Fibroblast of the aortic adventitia (primary cell): Measurements from ENCODE around the gene RPL41. TPM values are rescaled to one million over a fixed set of nuclear protein-coding genes. Genes with fewer than 3 reads are reported as not detected.

ENCODE experiments used
- DNase-seq: peaks from one replicate; pipeline ENCODE4 v3.0.0-alpha.2; 2010; ENCODE audit warnings: low read depth
- H3K4me3 ChIP-seq: 2 replicates; pipeline ENCODE4 v1.5.1; 2011; ENCODE audit warnings: low read depth, mild to moderate bottlenecking, control low read depth, low read length, moderate library complexity
- total RNA-seq: library from RNA; depleted of rRNA; stranded (reverse); fragments of >200 nt; gene quantifications from 2 replicates; pipeline ENCODE4 v1.2.3, GENCODE V29; 2012; ENCODE audit warnings: low replicate concordance
- TF ChIP-seq, protein P1 (sequence below): IDR thresholded peaks from 2 replicates; pipeline ENCODE4 v1.5.1; 2011; ENCODE audit warnings: mild to moderate bottlenecking, low read length, control low read depth, inconsistent platforms; ENCODE audit not compliant: insufficient read depth

The RPL41 gene
- total RNA-seq, 1 donor = 2,772 TPM

DNA sequence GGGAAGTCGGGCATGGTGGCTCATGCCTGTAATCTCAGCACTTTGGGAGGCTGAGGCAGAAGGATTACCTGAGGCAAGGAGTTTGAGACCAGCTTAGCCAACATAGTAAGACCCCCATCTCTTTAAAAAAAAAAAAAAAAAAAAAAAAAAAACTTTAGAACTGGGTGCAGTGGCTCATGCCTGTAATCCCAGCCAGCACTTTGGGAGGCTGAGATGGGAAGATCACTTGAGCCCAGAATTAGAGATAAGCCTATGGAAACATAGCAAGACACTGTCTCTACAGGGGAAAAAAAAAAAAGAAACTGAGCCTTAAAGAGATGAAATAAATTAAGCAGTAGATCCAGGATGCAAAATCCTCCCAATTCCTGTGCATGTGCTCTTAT is 13.8 kb upstream of the RPL41 start:
- DNase-seq = no peak
- TF ChIP-seq, protein P1, sequence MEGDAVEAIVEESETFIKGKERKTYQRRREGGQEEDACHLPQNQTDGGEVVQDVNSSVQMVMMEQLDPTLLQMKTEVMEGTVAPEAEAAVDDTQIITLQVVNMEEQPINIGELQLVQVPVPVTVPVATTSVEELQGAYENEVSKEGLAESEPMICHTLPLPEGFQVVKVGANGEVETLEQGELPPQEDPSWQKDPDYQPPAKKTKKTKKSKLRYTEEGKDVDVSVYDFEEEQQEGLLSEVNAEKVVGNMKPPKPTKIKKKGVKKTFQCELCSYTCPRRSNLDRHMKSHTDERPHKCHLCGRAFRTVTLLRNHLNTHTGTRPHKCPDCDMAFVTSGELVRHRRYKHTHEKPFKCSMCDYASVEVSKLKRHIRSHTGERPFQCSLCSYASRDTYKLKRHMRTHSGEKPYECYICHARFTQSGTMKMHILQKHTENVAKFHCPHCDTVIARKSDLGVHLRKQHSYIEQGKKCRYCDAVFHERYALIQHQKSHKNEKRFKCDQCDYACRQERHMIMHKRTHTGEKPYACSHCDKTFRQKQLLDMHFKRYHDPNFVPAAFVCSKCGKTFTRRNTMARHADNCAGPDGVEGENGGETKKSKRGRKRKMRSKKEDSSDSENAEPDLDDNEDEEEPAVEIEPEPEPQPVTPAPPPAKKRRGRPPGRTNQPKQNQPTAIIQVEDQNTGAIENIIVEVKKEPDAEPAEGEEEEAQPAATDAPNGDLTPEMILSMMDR = no peak
- no peak overlapping the region for H3K4me3 ChIP-seq

DNA sequence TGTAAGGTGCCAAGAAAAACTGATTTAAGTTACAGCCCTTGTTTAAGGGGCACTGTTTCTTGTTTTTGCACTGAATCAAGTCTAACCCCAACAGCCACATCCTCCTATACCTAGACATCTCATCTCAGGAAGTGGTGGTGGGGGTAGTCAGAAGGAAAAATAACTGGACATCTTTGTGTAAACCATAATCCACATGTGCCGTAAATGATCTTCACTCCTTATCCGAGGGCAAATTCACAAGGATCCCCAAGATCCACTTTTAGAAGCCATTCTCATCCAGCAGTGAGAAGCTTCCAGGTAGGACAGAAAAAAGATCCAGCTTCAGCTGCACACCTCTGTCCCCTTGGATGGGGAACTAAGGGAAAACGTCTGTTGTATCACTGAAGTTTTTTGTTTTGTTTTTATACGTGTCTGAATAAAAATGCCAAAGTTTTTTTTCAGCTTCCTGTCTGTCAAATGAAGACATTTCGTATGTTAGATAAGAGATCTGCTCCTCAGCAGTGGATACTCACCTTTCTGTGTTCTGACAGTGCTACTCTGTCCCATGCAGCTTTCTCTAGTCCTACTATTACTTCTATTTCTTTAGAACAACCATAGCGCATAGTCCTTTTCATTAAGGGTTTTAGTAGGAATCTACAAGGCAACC is 13.2 kb upstream of the RPL41 start:
- no peak for DNase-seq
- H3K4me3 ChIP-seq = peak overlapping the region; percentile 91
- TF ChIP-seq, protein P1 = no peak

DNA sequence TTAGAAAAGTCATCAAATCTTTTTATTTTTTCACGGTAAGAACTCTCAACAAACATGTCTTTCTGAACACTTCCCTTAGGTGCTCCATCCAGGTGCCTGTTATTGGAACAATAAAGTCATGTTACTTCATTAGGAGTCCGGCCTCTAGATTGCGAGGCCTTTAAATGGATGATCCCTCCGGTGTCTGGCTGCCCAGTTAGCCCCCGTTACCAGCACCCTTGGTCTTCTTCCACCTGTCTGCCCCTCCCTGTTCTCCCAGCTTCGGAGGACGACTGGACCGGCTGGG is 12.7 kb upstream of the RPL41 start:
- TF ChIP-seq, protein P1 = no peak
- H3K4me3 ChIP-seq = peak overlapping the region; percentile 91
- DNase-seq = no peak

DNA sequence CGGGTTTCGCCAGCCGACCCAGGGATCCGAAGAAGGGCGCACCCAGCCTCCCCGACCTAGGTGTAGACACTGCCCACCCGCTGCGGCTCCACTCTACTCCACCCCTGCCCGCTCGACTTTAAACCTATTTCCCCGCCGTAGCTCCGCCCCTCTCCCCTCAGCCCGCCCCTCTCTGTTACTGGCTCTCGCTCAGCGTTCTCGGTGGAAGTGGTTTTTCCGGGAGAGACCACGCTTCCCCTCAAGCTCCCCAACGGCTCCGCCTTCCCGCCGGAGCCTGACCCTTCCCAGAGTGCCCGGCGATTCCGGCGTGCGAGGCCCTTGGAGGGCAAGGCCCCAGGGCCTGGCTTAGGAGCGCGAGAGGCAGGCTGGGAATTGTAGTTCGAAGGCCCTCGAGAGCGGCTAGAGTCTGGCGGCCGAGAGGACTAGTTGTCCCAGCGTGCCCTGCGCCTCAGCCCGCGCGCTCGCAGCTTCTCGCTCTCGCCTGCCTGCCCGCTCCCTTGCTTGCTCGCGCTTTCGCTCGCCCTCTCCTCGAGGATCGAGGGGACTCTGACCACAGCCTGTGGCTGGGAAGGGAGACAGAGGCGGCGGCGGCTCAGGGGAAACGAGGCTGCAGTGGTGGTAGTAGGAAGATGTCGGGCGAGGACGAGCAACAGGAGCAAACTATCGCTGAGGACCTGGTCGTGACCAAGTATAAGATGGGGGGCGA is 12.2 kb upstream of the RPL41 start, which contains the start of gene PA2G4:
TSS of gene PA2G4 (plus strand) at position 451 of the 706 bp plus-strand sequence. CDS start at position 630, 179 bp downstream.
- TF ChIP-seq, protein P1 = no peak
- peak within 1 kb of the TSS; percentile 91 for H3K4me3 ChIP-seq
- DNase-seq = peak; percentile 97

DNA sequence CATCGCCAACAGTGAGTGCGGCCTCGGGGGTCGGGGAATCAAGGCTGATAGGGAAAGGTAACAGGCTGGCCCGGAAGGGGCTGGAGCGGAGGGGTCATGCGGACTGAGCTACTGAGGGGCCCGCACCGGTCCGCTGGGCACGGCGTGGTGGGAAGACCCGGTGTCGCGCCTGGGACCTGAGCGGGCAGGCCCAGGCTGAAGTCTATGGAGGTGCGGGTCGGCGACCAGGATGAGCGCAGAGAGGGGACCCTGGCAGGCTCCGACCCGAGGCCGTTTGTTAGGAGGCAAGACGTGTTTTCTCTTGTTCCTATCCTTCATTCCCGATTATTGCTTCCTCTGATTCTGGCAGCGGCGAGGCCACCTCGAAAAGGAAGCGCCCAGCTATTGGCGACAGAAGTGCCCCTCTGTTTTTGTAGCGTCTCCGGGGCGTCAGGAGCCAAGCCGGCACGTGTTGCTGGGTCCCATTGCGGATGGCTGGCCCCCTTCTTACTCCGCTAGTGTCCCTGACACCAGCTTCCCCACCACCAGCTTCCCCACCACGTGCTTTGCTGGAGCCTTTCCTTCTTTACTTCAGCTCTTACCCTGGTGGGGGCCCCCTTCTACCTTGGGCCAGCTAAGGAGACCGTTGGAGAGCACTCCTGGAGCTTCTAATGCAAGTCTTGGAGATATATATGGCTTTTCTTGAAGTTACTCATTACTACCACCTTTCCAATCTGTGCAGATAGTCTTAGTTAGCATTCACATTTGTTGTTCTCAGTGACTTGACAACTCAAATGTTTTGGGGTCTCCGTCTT is 11.4 kb upstream of the RPL41 start:
- TF ChIP-seq, protein P1 = no peak
- H3K4me3 ChIP-seq = peak overlapping the region; percentile 91
- no peak for DNase-seq

DNA sequence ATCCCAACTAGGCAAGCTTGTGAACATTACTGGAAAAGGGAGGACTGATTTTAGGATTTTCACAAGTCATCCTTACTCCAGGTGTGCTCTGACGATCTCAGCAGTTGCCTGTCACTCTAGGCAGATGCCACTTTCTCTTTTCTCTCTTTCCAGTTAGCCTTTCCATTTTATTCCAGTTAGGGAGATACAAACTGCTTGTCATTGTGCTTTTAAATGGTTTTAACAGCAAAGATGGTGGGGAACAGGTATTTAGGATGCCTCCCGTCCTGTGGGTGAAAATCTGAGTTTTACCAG is 10.9 kb upstream of the RPL41 start:
- TF ChIP-seq, protein P1 = no peak
- H3K4me3 ChIP-seq = peak overlapping the region; percentile 91
- DNase-seq = no peak
